Kidney (tissue), 14 donors: ENCODE measurements around the gene ANKDD1A. TPM values are rescaled to one million over a fixed set of nuclear protein-coding genes. Genes with fewer than 3 reads are reported as not detected.

ENCODE experiments used
- DNase-seq, 5 donors: peaks; one replicate each; pipeline ENCODE4 v3.0.0-alpha.2; 2013 to 2020
- FAIRE-seq: peaks from 2 replicates; lab custom pipeline; 2012; peaks lifted over from hg19 to GRCh38; lab: Jason Lieb, UNC
- H3K27ac ChIP-seq, 2 donors: one replicate each; pipeline ENCODE4 v1.7.0; 2013; ENCODE audit warnings: low read depth in 2 of 2, low read length in 2 of 2, inconsistent platforms in 1 of 2
- H3K27me3 ChIP-seq: one replicate; pipeline ENCODE4 v1.7.1; 2013; ENCODE audit warnings: low read length, inconsistent platforms; ENCODE audit not compliant: control insufficient read depth, insufficient read depth
- H3K36me3 ChIP-seq, 3 donors: one replicate each; pipeline versions ENCODE4 v1.7.0 to v1.7.1; 2013; ENCODE audit warnings: low read length in 3 of 3, control low read depth in 1 of 3, inconsistent platforms in 1 of 3; ENCODE audit not compliant: insufficient read depth in 3 of 3, control insufficient read depth in 2 of 3
- H3K4me1 ChIP-seq, 3 donors: one replicate each; pipeline versions ENCODE4 v1.7.0 to v1.7.1; 2013; ENCODE audit warnings: low read length in 3 of 3, inconsistent platforms in 1 of 3, low read depth in 1 of 3; ENCODE audit not compliant: control insufficient read depth in 2 of 3, insufficient read depth in 2 of 3
- H3K4me3 ChIP-seq, 3 donors: one replicate each; pipeline versions ENCODE4 v1.7.0 to v1.8.1; 2013; ENCODE audit warnings: low read length in 3 of 3, control low read depth in 1 of 3, inconsistent platforms in 1 of 3
- H3K9ac ChIP-seq, 3 donors: one replicate each; pipeline versions ENCODE4 v1.7.0 to v1.7.1; 2013; ENCODE audit warnings: low read length in 3 of 3, control low read depth in 1 of 3, inconsistent platforms in 1 of 3
- H3K9me3 ChIP-seq, 3 donors: one replicate each; pipeline versions ENCODE4 v1.7.0 to v1.7.1; 2013; ENCODE audit warnings: low read length in 3 of 3, control low read depth in 1 of 3, inconsistent platforms in 1 of 3; ENCODE audit not compliant: control insufficient read depth in 2 of 3, insufficient read depth in 1 of 3
- CTCF ChIP-seq: IDR thresholded peaks from 3 replicates; pipeline ENCODE4 v1.5.1; 2012; ENCODE audit warnings: mild to moderate bottlenecking, moderate library complexity, borderline replicate concordance; ENCODE audit not compliant: insufficient read depth; ENCODE audit errors: extremely low read depth
- intact Hi-C: fragments of 100-400 bp; cut with DNase I; formaldehyde crosslinking; loops from one replicate; pipeline ENCODE4 v1.11.1; 2022
- polyA plus RNA-seq: library from polyadenylated mRNA; stranded (reverse); fragments of 350-450 nt; fragmentation: Illumina TruSeq; extraction: RNeasy Lipid Tissue Mini Kit (QIAGEN cat#74804); gene quantifications from one replicate; pipeline ENCODE4 v1.2.3, GENCODE V29; 2014; ENCODE audit warnings: low read depth, low replicate concordance; ENCODE audit not compliant: insufficient read depth
- total RNA-seq: library from RNA; stranded (reverse); fragmentation: NEBNext Ultra II Directional; extraction: Animal tissue kit (Norgen Biotek cat#: 25700); gene quantifications from one replicate; pipeline ENCODE4 v1.2.1, GENCODE V29; 2021
- donor health status: control.
- donor health status: control.
- donor health status: control.
- donor health status: control.
- donor health status: control.
- donor health status: DM: yes; HTN: yes; CAD: no.
- donor health status: Normal renal cell carcinoma (clear cell type).

The ANKDD1A gene
- total and polyA plus RNA-seq, 2 donors from 2014 or later: 1.9 to 8.0 TPM

- Histone ChIP-seq H3K27ac (no peak overlapping the region), H3K36me3 (no peaks in the 10 kb centered on the region), H3K27me3 (no peaks in the 10 kb centered on the region), H3K4me1 (peaks cover 0 to 6% (median 0%) of the 10 kb centered on the region in 3 donors), H3K4me3 (no peak overlapping the region), H3K9ac (no peak overlapping the region), H3K9me3 (peaks cover 0 to 6% (median 0%) of the 10 kb centered on the region in 3 donors)
- no peak for TF ChIP-seq CTCF
- FAIRE-seq (no peak), DNase-seq (peak in 1 of 5 donors; percentile 29)
- intact Hi-C loops: loop anchor here (10.0 kb wide), 2 partner anchors 59 to 169 kb away; partner anchors contain the start of gene PLEKHO2
Observed at GRCh38 chr15:64903326-64903950, 8.3 kb upstream of the ANKDD1A start.

- TF ChIP-seq CTCF: no peak
- peaks cover 0 to 6% (median 0%) of the 10 kb centered on the region in 3 donors for H3K4me1 ChIP-seq
- intact Hi-C loops: loop anchor here (10.0 kb wide), 2 partner anchors 59 to 169 kb away; partner anchors contain the start of gene PLEKHO2
- no peak overlapping the region for H3K27ac ChIP-seq
- no peaks in the 10 kb centered on the region for H3K27me3 ChIP-seq
- H3K9ac ChIP-seq: no peak overlapping the region
- no peak for DNase-seq
- no peak overlapping the region for H3K4me3 ChIP-seq
- peaks cover 0 to 6% (median 0%) of the 10 kb centered on the region in 3 donors for H3K9me3 ChIP-seq
- H3K36me3 ChIP-seq: no peaks in the 10 kb centered on the region
- no peak for FAIRE-seq
Observed at GRCh38 chr15:64904189-64904588, 7.5 kb upstream of the ANKDD1A start.

DNA sequence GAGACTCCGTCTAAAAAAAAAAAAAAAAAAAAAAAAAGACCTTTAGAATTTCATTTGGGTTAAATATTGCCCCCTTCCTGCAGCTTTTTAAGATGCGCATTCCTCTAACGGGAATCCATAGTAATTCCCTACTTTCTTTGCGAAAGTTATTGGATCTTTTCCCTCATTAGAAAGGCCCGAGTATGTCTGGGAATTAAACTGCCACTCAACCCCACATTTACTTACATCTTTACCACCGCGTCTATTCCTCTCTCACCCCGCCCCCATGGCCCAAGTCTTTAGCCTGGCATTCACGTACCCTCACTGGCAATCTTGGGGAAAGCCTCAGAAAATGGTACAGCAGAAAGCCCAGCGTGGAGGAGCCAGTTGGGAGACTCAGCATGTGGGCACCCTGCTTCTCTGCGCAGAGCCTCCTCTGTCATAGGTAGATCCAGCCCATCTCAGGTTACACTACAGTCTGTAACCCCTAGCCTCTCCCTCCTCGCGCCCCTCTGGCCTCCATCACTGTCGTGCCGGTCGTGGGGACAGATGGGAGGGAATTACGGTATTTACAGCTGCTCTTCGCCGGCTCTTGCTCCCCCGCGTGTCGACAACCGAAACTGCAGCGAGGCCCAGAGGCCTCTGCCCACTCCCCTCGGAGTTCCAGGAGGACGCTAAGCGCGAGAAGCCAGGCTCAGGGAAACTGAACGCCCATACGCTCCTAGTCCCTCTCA, 6.4 kb upstream of the ANKDD1A start:
- peaks cover 0 to 6% (median 0%) of the 10 kb centered on the region in 3 donors for H3K4me1 ChIP-seq
- FAIRE-seq (no peak), DNase-seq (peak; percentile 84 to 89 (median 88))
- H3K27me3 ChIP-seq: no peaks in the 10 kb centered on the region
- no peak overlapping the region for H3K9ac ChIP-seq
- H3K9me3 ChIP-seq: peaks cover 0 to 6% (median 0%) of the 10 kb centered on the region in 3 donors
- no peaks in the 10 kb centered on the region for H3K36me3 ChIP-seq
- peak overlapping the region; percentile 17 to 69 (median 62) for H3K4me3 ChIP-seq
- H3K27ac ChIP-seq: no peak overlapping the region
- intact Hi-C loops: loop anchor here (10.0 kb wide), 2 partner anchors 60 to 170 kb away; partner anchors contain the start of gene PLEKHO2
- TF ChIP-seq CTCF: peak; percentile 82
